H9 (cell line): ENCODE measurements around the gene HEATR3. TPM values are rescaled to one million over a fixed set of nuclear protein-coding genes. Genes with fewer than 3 reads are reported as not detected.

ENCODE experiments used
- DNase-seq: peaks from one replicate; pipeline ENCODE4 v3.0.0-alpha.2; 2017
- H2AFZ ChIP-seq: one replicate; pipeline ENCODE4 v1.6.1; 2013; ENCODE audit warnings: mild to moderate bottlenecking, low read length, control low read depth, moderate library complexity
- H2AK5ac ChIP-seq: 2 replicates; pipeline ENCODE4 v1.6.1; 2013; ENCODE audit warnings: low read length, control low read depth, mixed read lengths; ENCODE audit not compliant: insufficient read length
- H2BK120ac ChIP-seq: one replicate; pipeline ENCODE4 v1.6.1; 2013; ENCODE audit warnings: low read depth, mild to moderate bottlenecking, low read length, control low read depth, inconsistent platforms; ENCODE audit not compliant: poor library complexity, severe bottlenecking
- H2BK12ac ChIP-seq: 2 replicates; pipeline ENCODE4 v1.6.1; 2013; ENCODE audit warnings: low read length, control low read depth, mixed read lengths, low read depth; ENCODE audit not compliant: insufficient read length
- H2BK15ac ChIP-seq: 2 replicates; pipeline ENCODE4 v1.6.1; 2013; ENCODE audit warnings: low read depth, low read length, control low read depth
- H2BK20ac ChIP-seq: one replicate; pipeline ENCODE4 v1.6.1; 2013; ENCODE audit warnings: low read depth, mild to moderate bottlenecking, low read length, control low read depth, inconsistent platforms; ENCODE audit not compliant: poor library complexity, severe bottlenecking
- H2BK5ac ChIP-seq: 2 replicates; pipeline ENCODE4 v1.6.1; 2013; ENCODE audit warnings: low read length, control low read depth, mixed read lengths; ENCODE audit not compliant: insufficient read length
- H3K14ac ChIP-seq: 2 replicates; pipeline ENCODE4 v1.6.1; 2013; ENCODE audit warnings: low read length, control low read depth; ENCODE audit not compliant: insufficient read depth
- H3K18ac ChIP-seq: 2 replicates; pipeline ENCODE4 v1.6.1; 2013; ENCODE audit warnings: low read depth, mild to moderate bottlenecking, mixed read lengths, low read length, control low read depth; ENCODE audit not compliant: insufficient read length
- H3K23ac ChIP-seq: 2 replicates; pipeline ENCODE4 v1.6.1; 2013; ENCODE audit warnings: low read length, control low read depth, mixed read lengths, low read depth; ENCODE audit not compliant: insufficient read length
- H3K23me2 ChIP-seq: 2 replicates; pipeline ENCODE4 v1.6.1; 2013; ENCODE audit warnings: low read depth, mild to moderate bottlenecking, mixed read lengths, low read length, control low read depth; ENCODE audit not compliant: insufficient read length, poor library complexity, severe bottlenecking
- H3K27ac ChIP-seq: 2 replicates; pipeline ENCODE4 v1.5.1; 2013; ENCODE audit warnings: low read length, control low read depth, mixed read lengths, low read depth; ENCODE audit not compliant: insufficient read length
- H3K27me3 ChIP-seq: 2 replicates; pipeline ENCODE4 v1.6.1; 2013; ENCODE audit warnings: low read length, control low read depth, inconsistent platforms; ENCODE audit not compliant: insufficient read depth
- H3K4ac ChIP-seq: 2 replicates; pipeline ENCODE4 v1.6.1; 2013; ENCODE audit warnings: low read depth, mild to moderate bottlenecking, control low read depth, inconsistent platforms, low read length, moderate library complexity
- H3K4me1 ChIP-seq: 2 replicates; pipeline ENCODE4 v1.6.1; 2013; ENCODE audit warnings: low read length, control low read depth, inconsistent platforms; ENCODE audit not compliant: insufficient read depth
- H3K4me2 ChIP-seq: 2 replicates; pipeline ENCODE4 v1.6.1; 2013; ENCODE audit warnings: low read length, control low read depth, mixed read lengths; ENCODE audit not compliant: insufficient read length, insufficient read depth
- H3K56ac ChIP-seq: 2 replicates; pipeline ENCODE4 v1.6.1; 2013; ENCODE audit warnings: low read depth, mild to moderate bottlenecking, mixed read lengths, low read length, control low read depth; ENCODE audit not compliant: insufficient read length
- H3K79me1 ChIP-seq: 2 replicates; pipeline ENCODE4 v1.6.1; 2013; ENCODE audit warnings: low read depth, mild to moderate bottlenecking, moderate library complexity, low read length, control low read depth, inconsistent platforms; ENCODE audit not compliant: insufficient read depth, poor library complexity, severe bottlenecking
- H3K79me2 ChIP-seq: 2 replicates; pipeline ENCODE4 v1.6.1; 2013; ENCODE audit warnings: low read length, control low read depth, inconsistent platforms; ENCODE audit not compliant: insufficient read depth
- H3K9ac ChIP-seq: 2 replicates; pipeline ENCODE4 v1.6.1; 2013; ENCODE audit warnings: low read length, control low read depth, mixed read lengths; ENCODE audit not compliant: insufficient read length; ENCODE audit errors: extremely low read depth
- H3K9me3 ChIP-seq: one replicate; pipeline ENCODE4 v1.6.1; 2013; ENCODE audit warnings: low read depth, low read length, inconsistent platforms; ENCODE audit not compliant: control insufficient read depth
- H3T11ph ChIP-seq: one replicate; pipeline ENCODE4 v1.6.1; 2013; ENCODE audit warnings: mild to moderate bottlenecking, low read length, control low read depth, inconsistent platforms
- H4K20me1 ChIP-seq: one replicate; pipeline ENCODE4 v1.6.1; 2013; ENCODE audit not compliant: control insufficient read depth, insufficient read length, insufficient read depth
- H4K5ac ChIP-seq: 2 replicates; pipeline ENCODE4 v1.6.1; 2013; ENCODE audit warnings: low read depth, mild to moderate bottlenecking, mixed read lengths, low read length, control low read depth; ENCODE audit not compliant: insufficient read length
- H4K8ac ChIP-seq: replicated peaks from 2 replicates; pipeline ENCODE4 v1.6.1; 2013; ENCODE audit warnings: low read length, control low read depth, mixed read lengths, low read depth; ENCODE audit not compliant: insufficient read length
- H4K91ac ChIP-seq: 2 replicates; pipeline ENCODE4 v1.6.1; 2013; ENCODE audit warnings: low read depth, mild to moderate bottlenecking, moderate library complexity, mixed read lengths, low read length, control low read depth; ENCODE audit not compliant: insufficient read length
- H3K27ac Mint-ChIP-seq, 3 experiments: 2 replicates in 2 of 3; 3 replicates in 1 of 3; pipeline ENCODE4 v1.8.0; 2020 to 2021; ENCODE audit warnings: mixed read lengths in 3 of 3, mild to moderate bottlenecking in 1 of 3, moderate library complexity in 1 of 3
- H3K27me3 Mint-ChIP-seq: 2 replicates; pipeline ENCODE4 v1.8.0; 2021; ENCODE audit warnings: low read depth, mild to moderate bottlenecking, moderate library complexity, mixed read lengths
- H3K36me3 Mint-ChIP-seq, 3 experiments: 2 replicates in 2 of 3; 3 replicates in 1 of 3; pipeline ENCODE4 v1.8.0; 2020 to 2021; ENCODE audit warnings: low read depth in 3 of 3, mixed read lengths in 3 of 3; ENCODE audit not compliant: insufficient read depth in 1 of 3
- H3K4me1 Mint-ChIP-seq, 2 experiments: 2 replicates each; pipeline ENCODE4 v1.8.0; 2020; ENCODE audit warnings: mixed read lengths in 2 of 2
- H3K4me3 Mint-ChIP-seq, 2 experiments: 2 replicates in 1 of 2; 3 replicates in 1 of 2; pipeline ENCODE4 v1.8.0; 2020 to 2021; ENCODE audit warnings: mild to moderate bottlenecking in 2 of 2, mixed read lengths in 2 of 2, moderate library complexity in 1 of 2
- H3K9me3 Mint-ChIP-seq, 2 experiments: 2 replicates in 1 of 2; 3 replicates in 1 of 2; pipeline ENCODE4 v1.8.0; 2020; ENCODE audit warnings: mild to moderate bottlenecking in 2 of 2, mixed read lengths in 2 of 2, moderate library complexity in 1 of 2
- CTCF ChIP-seq: fragments of 200-600 bp; sonication (generic); conservative IDR thresholded peaks from 3 replicates; pipeline ENCODE4 v1.8.0; 2021; ENCODE audit warnings: antibody characterized with exemption, mild to moderate bottlenecking
- WGBS: extraction: QIAGEN DNeasy Blood & Tissue Kit; methylation state at CpG from one replicate; pipeline ENCODE4 v1.1.7; 2013; ENCODE audit warnings: missing lambda C conversion rate, low lambda C conversion rate, mixed read lengths; ENCODE audit not compliant: insufficient read length; ENCODE audit errors: extremely low coverage; 5-methylcytosine and 5-hydroxymethylcytosine counted together
- long read RNA-seq: library from polyadenylated mRNA; unstranded; transcript quantifications from one replicate; pipeline ENCODE4 v2.0.0, GENCODE V29; 2020
- total RNA-seq: library from RNA; stranded (reverse); gene quantifications from 2 replicates; pipeline ENCODE4 v1.2.1, GENCODE V29; 2021

HEATR3 gene, protein sequence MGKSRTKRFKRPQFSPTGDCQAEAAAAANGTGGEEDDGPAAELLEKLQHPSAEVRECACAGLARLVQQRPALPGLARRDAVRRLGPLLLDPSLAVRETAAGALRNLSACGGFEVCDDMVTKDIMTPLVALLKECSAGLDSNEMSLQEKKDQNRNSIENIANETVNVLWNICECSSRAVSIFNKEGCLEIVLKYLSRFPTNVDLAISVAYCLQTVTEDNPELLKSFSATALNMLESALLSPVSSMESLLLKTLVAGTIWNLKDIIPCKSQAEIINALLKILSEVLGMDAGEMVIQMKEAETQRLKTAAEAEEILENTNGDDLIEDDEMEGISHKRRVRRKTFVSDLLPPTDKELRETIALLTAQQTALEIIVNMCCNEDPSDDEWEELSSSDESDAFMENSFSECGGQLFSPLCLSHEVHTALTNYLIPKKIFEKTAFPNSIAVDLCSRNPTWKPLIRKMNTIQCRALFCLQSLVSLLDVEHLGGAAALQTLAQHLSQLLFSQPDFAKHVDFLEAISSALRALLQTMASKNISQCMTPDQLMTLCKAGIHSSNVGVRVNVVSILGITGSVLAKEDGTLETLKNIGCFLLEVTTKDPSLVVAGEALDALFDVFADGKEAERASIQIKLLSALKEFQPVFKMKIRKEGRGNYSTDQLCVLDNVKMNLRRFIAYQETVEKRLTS
- 25.7 and 26.5 TPM in 2 replicates for total RNA-seq
- long read RNA-seq, partial matches to known transcripts: 8 of 21 reads
- long read RNA-seq, other reads (novel, unspliced or antisense): 12 of 21 reads

- no peak within 1 kb of the TSS for H4K5ac ChIP-seq
- no peak within 1 kb of the TSS for H3T11ph ChIP-seq
- H2BK120ac ChIP-seq: no peak within 1 kb of the TSS
- Mint-ChIP-seq H3K4me1 (peaks cover 18 to 24% of the 10 kb centered on the region in 2 experiments), H3K9me3 (no peaks in the 10 kb centered on the region; a peak in 2 of 5 replicates), H3K4me3 (peak within 1 kb of the TSS; percentile 81 to 91), H3K27me3 (no peaks in the 10 kb centered on the region; the same call in 1 of the 2 replicates), H3K27ac (peak within 1 kb of the TSS; percentile 89 to 96 (median 95)), H3K36me3 (peaks cover 3 to 19% (median 16%) of the 10 kb centered on the region in 3 experiments; a peak in 5 of 7 replicates)
- peak within 1 kb of the TSS; percentile 60 for H3K18ac ChIP-seq
- TF ChIP-seq CTCF: no peak
- no peaks in the 10 kb centered on the region for H4K20me1 ChIP-seq
- H2BK5ac ChIP-seq: no peak within 1 kb of the TSS
- no CpG with 5 or more reads among the region's 91 CpGs for WGBS
- H3K23ac ChIP-seq: no peak within 1 kb of the TSS
- peaks cover 10% of the 10 kb centered on the region for H3K23me2 ChIP-seq
- H2AFZ ChIP-seq: peak within 1 kb of the TSS; percentile 86
- no peak within 1 kb of the TSS for H2AK5ac ChIP-seq
- peaks cover 9% of the 10 kb centered on the region for H3K79me1 ChIP-seq
- no peaks in the 10 kb centered on the region for H3K4me1 ChIP-seq
- no peak within 1 kb of the TSS for H3K4ac ChIP-seq
- H3K9me3 ChIP-seq: no peaks in the 10 kb centered on the region
- H3K14ac ChIP-seq: peak within 1 kb of the TSS; percentile 84
- H4K91ac ChIP-seq: no peak within 1 kb of the TSS
- H2BK15ac ChIP-seq: no peak within 1 kb of the TSS
- no peaks in the 10 kb centered on the region for H3K27me3 ChIP-seq
- H4K8ac ChIP-seq: no peak within 1 kb of the TSS
- H3K9ac ChIP-seq: peak within 1 kb of the TSS; percentile 56
- H2BK12ac ChIP-seq: no peak within 1 kb of the TSS
- DNase-seq: peak; percentile 95
- H3K27ac ChIP-seq: no peak within 1 kb of the TSS
- H3K79me2 ChIP-seq: 0 out of 2 replicates have a peak, but pooled peaks cover 2% of the 10 kb centered on the region
- peak within 1 kb of the TSS; percentile 91 for H3K4me2 ChIP-seq
- no peak within 1 kb of the TSS for H3K56ac ChIP-seq
- H2BK20ac ChIP-seq: no peak within 1 kb of the TSS
These were observed at the start of gene HEATR3 for GRCh38 chr16:50065624-50066481. TSS of gene HEATR3 (plus strand) at chr16:50065970. CDS start at chr16:50066132, 162 bp downstream.
